ENCODE measurements around the gene EEF2K.

DNA sequence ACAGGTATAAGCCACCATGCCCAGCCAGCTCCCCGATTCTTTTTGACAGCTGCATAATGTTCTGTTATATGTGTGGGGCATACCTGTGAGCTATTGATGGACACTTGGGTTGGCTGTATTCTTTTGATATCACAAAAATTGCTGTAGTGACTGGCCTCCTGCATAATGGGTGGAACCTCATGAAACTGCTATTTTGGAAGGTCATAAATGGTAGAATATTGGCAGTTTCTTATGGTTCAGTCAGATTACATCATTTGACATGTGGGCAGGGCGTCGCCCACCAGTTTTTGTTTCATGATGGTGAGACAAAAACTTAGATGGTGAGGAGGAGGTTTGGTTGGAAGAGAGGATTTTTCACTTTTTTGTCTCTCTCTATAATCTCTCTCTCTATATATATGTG, 64.4 kb downstream of the EEF2K start:
- TF ChIP-seq EP300 (IDR thresholded peaks at IDR 0.05; ENCODE audit: low read depth): no peak
- TF ChIP-seq, protein P1, sequence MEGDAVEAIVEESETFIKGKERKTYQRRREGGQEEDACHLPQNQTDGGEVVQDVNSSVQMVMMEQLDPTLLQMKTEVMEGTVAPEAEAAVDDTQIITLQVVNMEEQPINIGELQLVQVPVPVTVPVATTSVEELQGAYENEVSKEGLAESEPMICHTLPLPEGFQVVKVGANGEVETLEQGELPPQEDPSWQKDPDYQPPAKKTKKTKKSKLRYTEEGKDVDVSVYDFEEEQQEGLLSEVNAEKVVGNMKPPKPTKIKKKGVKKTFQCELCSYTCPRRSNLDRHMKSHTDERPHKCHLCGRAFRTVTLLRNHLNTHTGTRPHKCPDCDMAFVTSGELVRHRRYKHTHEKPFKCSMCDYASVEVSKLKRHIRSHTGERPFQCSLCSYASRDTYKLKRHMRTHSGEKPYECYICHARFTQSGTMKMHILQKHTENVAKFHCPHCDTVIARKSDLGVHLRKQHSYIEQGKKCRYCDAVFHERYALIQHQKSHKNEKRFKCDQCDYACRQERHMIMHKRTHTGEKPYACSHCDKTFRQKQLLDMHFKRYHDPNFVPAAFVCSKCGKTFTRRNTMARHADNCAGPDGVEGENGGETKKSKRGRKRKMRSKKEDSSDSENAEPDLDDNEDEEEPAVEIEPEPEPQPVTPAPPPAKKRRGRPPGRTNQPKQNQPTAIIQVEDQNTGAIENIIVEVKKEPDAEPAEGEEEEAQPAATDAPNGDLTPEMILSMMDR (IDR thresholded peaks at IDR 0.05): no peak
